GM21825 (cell line): ENCODE measurements around the gene KRTAP2-4.
"Not testable (repeated sequence)": the region's sequence is repeated elsewhere in the genome, so short reads cannot be mapped to it uniquely, and the experiment has no call there.

Experiments
- ATAC-seq: cut with Tn5 transposase; IDR thresholded peaks from one replicate; pipeline ENCODE4 v1.9.1; 2021; ENCODE audit warnings: mild to moderate bottlenecking, moderate library complexity; ENCODE audit not compliant: unreplicated experiment

Gene KRTAP2-4

DNA sequence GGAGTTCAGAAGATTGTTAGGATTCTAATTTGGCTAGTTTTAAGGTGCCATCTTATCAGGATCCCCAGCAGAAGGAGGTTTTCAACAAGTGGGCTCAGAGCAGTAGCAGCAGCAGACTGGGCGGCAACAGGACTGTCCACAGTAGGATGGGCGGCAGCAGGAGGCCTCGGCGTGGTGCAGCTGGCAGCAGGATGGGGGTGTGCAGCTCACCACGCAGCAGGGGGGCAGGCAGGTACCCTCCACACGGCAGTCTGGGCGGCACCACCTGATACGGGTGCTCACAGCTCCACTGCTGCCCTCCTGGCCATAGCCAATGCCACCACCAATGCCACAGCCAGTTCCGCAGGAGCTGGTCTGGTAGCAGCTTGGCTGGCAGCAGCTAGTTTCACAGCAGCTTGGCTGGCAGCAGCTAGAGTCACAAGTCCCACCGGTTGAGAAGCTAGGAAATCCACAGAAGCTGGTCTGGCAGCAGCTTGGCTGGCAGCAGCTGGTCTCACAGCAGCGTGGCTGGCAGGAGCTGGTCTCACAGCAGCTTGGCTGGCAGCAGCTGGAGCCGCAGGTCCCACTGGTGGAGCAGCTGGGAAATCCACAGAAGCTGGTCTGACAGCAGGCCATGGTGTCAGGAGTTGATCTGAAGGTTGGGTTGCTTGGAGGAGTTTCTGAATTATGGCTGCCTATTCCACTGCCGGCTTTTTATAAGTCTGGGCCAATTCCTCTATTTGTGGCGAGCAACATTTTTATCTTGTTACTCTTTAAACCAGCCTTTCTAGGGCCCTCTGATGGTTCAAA, 24.7 kb downstream of the KRTAP2-4 start, which contains the start of gene KRTAP1-1:
TSS of gene KRTAP1-1 (minus strand) at position 668 of the 789 bp plus-strand sequence. CDS start at position 615, 53 bp downstream.
- not testable (repeated sequence) for ATAC-seq

DNA sequence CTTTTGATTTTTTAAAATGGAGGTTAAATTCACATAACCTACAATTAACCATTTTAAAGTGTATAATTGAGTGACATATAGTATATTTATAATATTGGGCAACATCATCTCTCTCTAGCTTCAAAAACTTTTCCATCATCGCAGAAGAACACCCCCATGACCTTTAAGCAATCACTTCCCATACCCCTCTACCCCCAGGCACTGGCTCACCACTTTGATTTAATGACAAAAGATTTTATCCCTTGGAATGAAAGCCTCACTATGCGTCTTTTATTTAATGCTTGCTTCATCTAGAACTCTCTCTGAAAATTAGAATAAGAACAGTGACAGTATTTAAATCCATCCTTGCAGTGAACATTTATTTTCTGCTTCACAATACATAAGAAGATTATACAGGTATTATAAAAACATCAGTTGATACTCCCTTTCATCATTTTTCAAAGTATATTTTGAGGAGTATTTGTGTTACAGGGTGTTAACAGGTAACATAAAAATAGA, 27.8 kb downstream of the KRTAP2-4 start:
- no peak for ATAC-seq

- ATAC-seq = not testable (repeated sequence)
Measured at GRCh38 chr17:41034346-41034935, 31.2 kb downstream of the KRTAP2-4 start, which contains the start of gene KRTAP1-3. Gene KRTAP1-3, minus strand, starts transcription at chr17:41034874. Its CDS starts 53 bp downstream, at chr17:41034821.

DNA sequence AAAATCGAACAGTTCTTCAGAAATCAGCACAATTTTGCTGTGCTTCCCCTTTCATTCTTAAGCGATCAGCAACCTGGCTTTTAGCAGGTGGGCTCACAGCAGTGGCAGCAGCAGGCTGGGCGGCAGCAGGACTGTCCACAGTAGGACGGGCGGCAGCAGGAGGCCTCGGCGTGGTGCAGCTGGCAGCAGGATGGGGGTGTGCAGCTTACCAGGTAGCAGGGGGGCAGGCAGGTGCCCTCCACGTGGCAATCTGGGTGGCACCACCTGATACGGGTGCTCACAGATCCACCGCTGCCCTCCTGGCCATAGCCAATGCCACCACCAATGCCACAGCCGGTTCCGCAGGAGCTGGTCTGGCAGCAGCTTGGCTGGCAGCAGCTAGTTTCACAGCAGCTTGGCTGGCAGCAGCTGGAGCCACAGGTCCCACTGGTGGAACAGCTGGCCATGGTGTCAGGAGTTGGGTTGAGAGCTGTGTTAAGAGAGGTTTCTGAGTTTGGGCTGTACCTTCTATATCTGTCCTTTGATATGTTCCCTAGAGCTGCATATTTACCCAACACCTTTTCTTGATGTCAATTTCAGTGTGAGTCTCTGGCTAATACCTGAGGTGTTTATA, 35.9 kb downstream of the KRTAP2-4 start, which contains the start of gene KRTAP1-4:
TSS of gene KRTAP1-4 (minus strand) at position 563 of the 613 bp plus-strand sequence. CDS start at position 446, 117 bp downstream.
- ATAC-seq = no peak

DNA sequence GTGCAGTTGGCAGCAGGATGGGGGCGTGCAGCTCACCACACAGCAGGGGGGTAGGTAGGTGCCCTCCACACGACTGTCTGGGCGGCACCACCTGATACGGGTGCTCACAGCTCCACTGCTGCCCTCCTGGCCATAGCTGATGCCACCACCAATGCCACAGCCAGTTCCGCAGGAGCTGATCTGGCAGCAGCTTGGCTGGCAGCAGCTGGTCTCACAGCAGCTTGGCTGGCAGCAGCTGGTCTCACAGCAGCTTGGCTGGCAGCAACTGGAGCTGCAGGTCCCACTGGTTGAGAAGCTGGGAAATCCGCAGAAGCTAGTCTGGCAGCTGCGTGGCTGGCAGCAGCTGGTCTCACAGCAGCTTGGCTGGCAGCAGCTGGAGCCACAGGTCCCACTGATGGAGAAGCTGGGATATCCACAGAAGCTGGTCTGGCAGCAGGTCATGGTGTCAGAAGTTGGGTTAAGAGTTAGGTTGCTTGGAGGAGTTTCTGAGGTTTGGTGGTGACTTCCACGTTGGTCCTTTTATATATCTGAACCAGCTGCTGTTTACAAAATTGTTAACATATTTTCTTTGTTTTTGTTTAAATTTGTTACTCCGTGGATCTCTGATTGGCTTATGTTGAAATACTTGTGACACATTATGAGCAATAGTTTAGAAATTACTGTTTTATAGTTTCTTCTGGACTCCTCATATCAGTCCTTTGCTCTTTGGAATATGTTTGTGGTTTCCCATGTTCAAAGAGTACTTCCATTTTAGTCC, 38.8 kb downstream of the KRTAP2-4 start, which contains the start of gene KRTAP1-5:
TSS of gene KRTAP1-5 (minus strand) at position 494 of the 757 bp plus-strand sequence. CDS start at position 441, 53 bp downstream.
- no peak for ATAC-seq

DNA sequence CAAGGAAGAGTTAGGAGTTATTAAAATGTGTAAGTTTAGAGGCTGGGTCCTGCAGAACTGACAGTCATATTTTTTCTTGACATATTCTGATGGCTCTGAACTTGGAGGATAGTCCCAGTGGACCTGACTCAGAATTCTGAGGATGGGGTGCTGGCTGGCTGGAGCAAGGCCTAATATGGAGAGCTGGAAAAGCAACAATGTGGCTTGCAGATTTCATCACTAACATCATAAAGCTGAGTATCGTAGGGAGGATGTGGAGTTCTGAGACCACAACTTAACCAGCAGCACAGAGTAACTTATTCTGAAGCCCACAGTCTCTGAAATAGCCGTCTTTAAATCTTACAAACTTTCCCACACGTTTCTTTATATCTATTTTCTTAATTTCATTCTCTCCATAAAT, 41.0 kb downstream of the KRTAP2-4 start:
- ATAC-seq = no peak

DNA sequence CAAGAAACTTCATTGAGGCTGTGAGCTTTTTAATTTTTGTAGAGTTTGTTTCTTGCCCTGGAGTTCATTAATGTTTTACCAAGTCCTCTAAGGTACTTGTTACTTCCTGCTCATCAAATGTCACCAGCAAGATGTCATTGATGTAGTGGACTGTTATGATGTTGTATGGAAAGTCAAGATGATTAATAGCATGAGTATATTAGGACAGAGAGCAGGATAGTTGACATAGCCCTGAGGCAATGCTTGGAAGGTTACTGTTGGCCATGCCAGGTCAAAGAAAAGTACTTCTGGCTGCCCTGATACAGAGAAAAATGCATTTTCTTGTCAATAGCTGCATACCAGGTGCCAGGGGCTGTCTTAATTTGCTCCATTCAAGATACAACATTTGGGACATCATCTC, 45.3 kb downstream of the KRTAP2-4 start:
- no peak for ATAC-seq

- ATAC-seq = no peak
Measured at GRCh38 chr17:41019415-41019814, 46.3 kb downstream of the KRTAP2-4 start.

DNA sequence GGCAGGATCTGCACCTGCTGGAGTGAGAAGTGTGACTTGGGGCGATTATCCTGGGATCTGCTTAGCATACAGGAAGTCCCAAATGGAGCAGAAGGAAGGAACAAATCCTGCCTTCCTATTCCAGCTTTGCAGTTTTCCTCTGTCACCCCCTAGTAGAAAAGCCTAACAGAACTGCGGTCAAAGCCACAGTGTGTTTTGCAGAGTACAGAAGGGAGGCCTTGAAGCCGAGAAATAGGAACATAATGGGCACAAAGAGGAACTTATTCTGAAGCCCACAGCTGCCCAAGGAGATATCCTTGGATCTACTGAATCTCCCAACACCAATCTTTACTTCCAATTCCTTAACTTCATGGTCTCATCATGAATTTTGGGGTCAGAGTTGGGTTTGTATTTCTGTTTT, 47.1 kb downstream of the KRTAP2-4 start:
- no peak for ATAC-seq

- no peak for ATAC-seq
Measured at GRCh38 chr17:41016578-41017215, 49.0 kb downstream of the KRTAP2-4 start.

- ATAC-seq = no peak
Measured at GRCh38 chr17:41015454-41015853, 50.2 kb downstream of the KRTAP2-4 start.
